Glomerular endothelial cell (primary cell): Measurements from ENCODE around the gene ASS1. TPM values are rescaled to one million over a fixed set of nuclear protein-coding genes. Genes with fewer than 3 reads are reported as not detected.
A peak's percentile ranks its signal among the peaks of the same experiment; 100 is the strongest.

Experiments used
- DNase-seq: peaks from one replicate; pipeline ENCODE4 v3.0.0-alpha.2; 2011; ENCODE audit warnings: low read depth, low spot score; ENCODE audit errors: extremely low read depth
- total RNA-seq: library from RNA; depleted of rRNA; stranded (reverse); fragments of >200 nt; gene quantifications from 2 replicates; pipeline ENCODE4 v1.2.3, GENCODE V29; 2015

The ASS1 gene
- total RNA-seq, 1 donor from 2014 or later, result 6.2 TPM

GRCh38 chr9:130417602-130418001 lies 27.2 kb upstream of the ASS1 start:
- no peak for DNase-seq

GRCh38 chr9:130418776-130419175 lies 26.0 kb upstream of the ASS1 start:
- no peak for DNase-seq

GRCh38 chr9:130419521-130420035 lies 25.2 kb upstream of the ASS1 start:
- DNase-seq, result no peak

DNA sequence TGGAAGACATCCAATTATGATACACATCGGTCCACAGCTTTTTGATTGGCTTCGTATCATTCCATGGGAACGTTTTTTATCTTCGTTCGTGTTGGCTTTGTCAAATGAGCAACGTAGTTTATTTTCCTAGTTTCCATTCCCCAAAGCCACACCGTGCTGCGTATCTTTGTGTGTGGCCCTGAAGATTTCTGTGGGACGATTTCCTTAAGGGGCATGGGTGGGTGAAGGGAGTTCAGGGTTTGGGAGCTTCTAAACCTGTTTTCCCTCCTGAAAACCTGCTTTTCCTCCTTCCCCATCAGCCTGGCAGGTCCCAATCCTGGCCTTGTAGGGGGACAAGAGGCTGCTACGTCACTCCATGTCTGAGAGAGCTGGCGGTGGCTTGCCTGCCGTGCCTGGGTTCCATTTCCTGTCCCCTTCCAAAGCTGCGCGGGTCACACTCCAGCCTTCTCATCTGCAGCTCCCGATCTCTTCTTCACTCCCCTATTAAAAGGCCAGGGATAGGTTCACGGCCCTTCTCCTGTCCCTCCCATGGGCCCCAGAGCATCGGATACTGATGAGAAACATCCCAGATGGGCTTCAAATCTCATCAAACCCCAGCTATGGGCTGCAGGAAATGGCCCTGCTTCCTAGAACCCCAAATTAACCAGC lies 23.5 kb upstream of the ASS1 start:
- no peak for DNase-seq

GRCh38 chr9:130421802-130422276 lies 22.9 kb upstream of the ASS1 start:
- DNase-seq, result no peak

GRCh38 chr9:130422546-130422945 lies 22.2 kb upstream of the ASS1 start:
- no peak for DNase-seq

- DNase-seq, result no peak
Measured at GRCh38 chr9:130423272-130423671, 21.5 kb upstream of the ASS1 start.

- no peak for DNase-seq
Measured at GRCh38 chr9:130424595-130425454, 19.9 kb upstream of the ASS1 start.

GRCh38 chr9:130425741-130426466 lies 18.9 kb upstream of the ASS1 start:
- DNase-seq, result no peak

DNA sequence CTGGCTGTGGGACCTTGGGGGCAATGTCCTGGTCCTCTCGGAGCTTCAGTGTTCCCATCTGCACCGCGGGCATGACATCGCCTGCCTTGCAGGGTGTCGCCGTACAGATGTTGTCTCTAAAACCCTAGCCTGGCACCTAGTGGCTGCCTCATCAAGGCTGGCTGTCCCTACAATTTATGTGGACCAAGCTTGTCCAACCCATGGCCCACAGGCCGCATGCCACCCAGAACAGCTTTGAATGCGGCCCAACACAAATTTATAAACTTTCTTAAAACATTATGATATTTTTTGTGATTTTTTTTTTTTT lies 18.3 kb upstream of the ASS1 start:
- no peak for DNase-seq

GRCh38 chr9:130426883-130427282 lies 17.9 kb upstream of the ASS1 start:
- peak; percentile 33 for DNase-seq

GRCh38 chr9:130427326-130427725 lies 17.4 kb upstream of the ASS1 start:
- DNase-seq, result no peak

DNA sequence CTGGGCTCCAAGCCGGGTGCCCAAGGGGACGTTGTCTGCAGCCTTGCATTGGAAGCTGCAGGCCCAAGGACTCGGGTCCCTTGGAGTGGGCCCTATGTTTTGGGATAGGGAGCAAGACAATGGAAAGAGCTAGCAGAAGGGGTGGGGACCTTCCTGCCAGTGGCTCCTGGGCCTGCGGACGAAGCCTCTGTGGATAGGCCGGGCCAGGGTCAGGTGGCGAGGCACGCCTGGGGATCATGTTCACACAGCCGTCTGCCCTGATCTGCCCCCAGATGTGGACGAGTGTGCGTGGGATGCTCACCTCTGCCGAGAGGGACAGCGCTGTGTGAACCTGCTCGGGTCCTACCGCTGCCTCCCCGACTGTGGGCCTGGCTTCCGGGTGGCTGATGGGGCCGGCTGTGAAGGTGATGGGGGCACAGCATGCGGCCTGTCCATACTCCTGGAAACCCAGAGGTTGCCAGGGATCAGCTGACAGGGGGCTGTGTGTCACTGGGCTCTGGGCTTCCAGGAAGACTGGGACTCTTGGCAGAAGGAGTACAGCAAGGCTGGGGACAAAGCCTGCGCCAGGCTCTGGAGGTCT lies 16.6 kb upstream of the ASS1 start:
- no peak for DNase-seq

GRCh38 chr9:130429381-130429780 lies 15.4 kb upstream of the ASS1 start:
- no peak for DNase-seq

GRCh38 chr9:130429831-130430230 lies 14.9 kb upstream of the ASS1 start:
- DNase-seq, result no peak

- DNase-seq, result no peak
Measured at GRCh38 chr9:130430232-130430631, 14.5 kb upstream of the ASS1 start.

DNA sequence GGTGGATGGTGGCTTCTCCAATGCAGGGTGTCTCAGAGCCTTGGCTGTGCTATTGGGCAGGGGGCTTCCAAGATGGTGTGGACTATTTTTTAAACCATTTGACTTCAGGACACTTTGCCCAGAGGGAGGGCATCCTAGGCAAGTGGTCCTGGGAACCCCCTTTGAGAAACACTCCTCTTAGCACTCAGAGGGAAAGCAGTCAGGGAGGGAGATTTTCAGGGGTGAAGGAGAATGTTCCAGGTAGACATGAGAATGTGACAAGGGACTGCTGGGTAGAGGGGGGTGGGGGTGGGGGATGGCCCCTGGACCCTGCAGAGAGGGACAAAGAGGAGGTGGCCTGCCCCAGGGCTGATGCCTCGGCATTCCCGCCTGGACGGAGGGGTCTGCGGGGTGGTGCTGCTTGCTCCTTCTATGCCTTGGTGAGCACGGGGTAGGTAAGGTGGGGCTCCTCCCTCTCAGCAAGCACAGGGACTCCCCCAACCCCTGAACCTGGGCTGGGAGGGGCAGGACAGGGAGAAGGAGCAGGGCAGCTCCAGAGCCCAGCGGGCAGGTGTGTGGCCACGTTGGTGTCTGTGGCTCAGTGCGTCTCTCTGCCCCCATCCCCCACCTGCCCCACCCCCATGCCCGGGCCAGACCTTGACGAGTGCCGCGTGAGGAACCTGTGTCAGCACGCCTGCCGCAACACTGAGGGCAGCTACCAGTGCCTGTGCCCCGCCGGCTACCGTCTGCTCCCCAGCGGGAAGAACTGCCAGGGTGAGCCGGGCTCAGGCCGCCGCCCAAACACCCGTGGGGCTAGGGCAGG lies 13.8 kb upstream of the ASS1 start:
- no peak for DNase-seq

DNA sequence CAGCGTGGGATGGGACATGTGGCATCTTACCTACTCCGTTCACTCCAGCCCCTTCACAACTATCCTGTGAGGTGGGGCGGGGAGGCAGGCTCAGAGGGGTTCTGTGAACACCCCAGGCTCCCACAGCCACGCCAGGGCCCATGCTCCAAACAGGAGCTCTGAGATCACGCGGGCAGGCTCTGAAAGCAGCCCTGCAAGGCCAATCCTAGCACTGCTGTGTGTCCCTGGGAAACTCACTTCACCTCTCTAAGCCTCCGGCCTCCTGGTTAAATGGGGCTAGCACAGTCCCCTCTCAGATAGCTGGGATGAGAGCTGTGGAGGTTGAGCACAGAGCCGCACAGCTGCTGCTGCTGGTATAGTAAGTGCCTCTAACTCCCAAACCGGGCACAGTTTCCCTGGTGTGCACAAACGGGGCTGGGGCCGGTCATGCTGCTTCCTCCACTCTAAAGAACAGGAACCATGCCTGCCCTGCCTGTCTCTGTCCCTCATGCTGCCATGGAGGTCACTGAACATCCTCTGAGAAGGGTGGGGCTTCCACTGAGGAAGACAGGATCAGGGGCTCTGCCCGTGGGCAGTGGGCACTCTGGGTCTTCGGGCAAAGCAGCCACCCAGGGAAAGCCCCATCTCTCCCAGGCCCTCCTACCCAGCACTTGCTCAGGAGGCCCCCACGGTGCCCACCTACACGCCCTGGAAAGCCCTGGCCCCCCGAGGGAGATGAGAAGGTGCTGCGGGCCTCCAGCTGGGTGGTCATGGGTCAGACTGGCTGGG lies 13.0 kb upstream of the ASS1 start:
- DNase-seq, result no peak

- DNase-seq, result no peak
Measured at GRCh38 chr9:130432362-130432761, 12.4 kb upstream of the ASS1 start.

GRCh38 chr9:130432796-130433167 lies 12.0 kb upstream of the ASS1 start:
- DNase-seq, result no peak
